GM10266 (cell line): ENCODE measurements around the gene MRM1.

ENCODE experiments used
- DNase-seq: peaks from one replicate; pipeline ENCODE4 v3.0.0; 2012; ENCODE audit errors: extremely low spot score
- TF ChIP-seq, protein P1 (sequence below): IDR thresholded peaks from 2 replicates; pipeline ENCODE4 v1.5.1; 2012; ENCODE audit warnings: mild to moderate bottlenecking, low read depth; ENCODE audit not compliant: control insufficient read depth, insufficient read depth; ENCODE audit errors: missing control alignments

MRM1 gene

DNA sequence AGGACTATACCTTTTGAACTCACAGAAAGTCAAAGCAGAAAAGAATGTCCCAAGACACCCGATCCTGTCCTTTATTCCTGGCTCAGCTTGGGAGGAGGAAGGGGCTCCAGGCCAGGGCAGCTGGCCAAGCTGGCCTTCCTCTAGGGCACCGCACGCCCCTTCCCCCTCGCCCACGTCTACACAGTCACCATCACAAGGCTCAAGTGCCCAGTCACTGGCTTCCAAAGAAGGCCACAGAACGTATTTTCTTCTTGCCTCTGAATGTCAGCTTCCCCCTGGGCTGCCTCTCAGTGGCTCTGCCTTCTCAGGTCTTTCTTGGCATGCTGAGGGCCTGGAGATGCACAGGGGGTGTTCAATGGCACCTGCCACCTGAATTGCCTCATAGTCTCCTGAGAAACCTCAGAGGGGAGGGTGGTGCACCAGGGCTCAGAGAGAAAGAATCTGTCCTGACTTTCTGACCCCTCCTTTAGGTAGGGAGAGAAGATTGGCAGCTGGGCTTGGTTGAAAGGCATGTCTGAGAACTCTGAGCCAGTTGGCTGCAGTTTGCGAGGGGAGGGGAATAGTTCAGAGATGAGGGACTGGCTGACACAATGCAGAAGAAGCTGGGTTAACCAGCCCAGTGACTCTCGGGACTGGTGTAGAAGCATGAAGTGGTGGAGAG is 7.6 kb upstream of the MRM1 start:
- DNase-seq: no peak

DNA sequence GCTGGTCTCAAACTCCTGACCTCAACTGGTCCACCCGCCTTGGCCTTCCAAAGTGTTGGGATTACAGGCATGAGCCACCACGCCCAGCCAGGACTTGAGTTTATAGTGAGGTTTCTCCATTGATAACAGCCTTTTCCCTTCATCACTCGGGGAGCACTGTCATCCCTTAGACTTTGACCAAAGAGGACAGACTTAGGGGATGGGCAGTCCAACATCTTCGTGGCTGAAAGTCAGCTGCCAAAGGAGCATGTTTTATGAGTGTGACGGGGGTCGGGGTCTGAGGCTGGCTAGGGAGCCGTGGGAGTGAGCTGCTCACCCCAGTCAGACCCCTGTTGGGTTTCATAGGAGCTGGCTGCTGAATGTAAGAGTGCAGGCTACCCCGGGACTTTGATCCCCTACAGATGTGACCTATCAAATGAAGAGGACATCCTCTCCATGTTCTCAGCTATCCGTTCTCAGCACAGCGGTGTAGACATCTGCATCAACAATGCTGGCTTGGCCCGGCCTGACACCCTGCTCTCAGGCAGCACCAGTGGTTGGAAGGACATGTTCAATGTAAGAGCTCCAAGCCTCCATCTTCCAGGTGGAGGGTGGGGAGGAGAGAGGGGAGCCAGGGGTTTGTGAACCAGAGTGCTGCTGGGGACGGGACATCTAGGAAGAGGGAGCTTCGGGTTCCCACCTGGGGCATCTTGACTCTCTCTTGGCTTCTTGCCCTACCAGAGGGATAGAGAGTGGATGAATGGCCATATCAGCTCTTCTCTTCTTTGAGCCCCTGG is 6.6 kb upstream of the MRM1 start:
- DNase-seq: no peak
- TF ChIP-seq, protein P1, sequence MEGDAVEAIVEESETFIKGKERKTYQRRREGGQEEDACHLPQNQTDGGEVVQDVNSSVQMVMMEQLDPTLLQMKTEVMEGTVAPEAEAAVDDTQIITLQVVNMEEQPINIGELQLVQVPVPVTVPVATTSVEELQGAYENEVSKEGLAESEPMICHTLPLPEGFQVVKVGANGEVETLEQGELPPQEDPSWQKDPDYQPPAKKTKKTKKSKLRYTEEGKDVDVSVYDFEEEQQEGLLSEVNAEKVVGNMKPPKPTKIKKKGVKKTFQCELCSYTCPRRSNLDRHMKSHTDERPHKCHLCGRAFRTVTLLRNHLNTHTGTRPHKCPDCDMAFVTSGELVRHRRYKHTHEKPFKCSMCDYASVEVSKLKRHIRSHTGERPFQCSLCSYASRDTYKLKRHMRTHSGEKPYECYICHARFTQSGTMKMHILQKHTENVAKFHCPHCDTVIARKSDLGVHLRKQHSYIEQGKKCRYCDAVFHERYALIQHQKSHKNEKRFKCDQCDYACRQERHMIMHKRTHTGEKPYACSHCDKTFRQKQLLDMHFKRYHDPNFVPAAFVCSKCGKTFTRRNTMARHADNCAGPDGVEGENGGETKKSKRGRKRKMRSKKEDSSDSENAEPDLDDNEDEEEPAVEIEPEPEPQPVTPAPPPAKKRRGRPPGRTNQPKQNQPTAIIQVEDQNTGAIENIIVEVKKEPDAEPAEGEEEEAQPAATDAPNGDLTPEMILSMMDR: no peak

More for the DNA sequence above, 7.6 kb upstream of the MRM1 start:
- TF ChIP-seq, protein P1: no peak

DNA sequence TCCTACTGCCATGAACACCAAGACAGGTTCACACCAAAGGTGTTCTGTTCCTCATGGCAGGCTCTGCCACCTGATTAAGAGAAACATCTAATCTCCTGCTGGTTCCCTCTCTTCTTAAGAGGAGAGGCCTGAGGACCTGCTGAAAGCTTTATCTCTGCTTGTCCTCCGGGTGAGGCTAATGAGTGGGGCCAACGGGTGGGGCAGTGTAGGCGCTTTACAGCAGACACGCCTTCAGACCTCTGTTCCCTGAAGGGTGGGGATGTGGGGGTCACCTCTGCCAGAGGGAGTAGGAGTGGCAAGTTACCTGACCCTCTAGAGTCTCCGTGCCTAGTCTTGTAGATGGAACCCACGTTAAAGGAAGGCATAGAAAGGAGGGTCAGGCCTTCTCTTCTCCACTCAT is 4.2 kb upstream of the MRM1 start:
- TF ChIP-seq, protein P1: no peak
- DNase-seq: no peak

DNA sequence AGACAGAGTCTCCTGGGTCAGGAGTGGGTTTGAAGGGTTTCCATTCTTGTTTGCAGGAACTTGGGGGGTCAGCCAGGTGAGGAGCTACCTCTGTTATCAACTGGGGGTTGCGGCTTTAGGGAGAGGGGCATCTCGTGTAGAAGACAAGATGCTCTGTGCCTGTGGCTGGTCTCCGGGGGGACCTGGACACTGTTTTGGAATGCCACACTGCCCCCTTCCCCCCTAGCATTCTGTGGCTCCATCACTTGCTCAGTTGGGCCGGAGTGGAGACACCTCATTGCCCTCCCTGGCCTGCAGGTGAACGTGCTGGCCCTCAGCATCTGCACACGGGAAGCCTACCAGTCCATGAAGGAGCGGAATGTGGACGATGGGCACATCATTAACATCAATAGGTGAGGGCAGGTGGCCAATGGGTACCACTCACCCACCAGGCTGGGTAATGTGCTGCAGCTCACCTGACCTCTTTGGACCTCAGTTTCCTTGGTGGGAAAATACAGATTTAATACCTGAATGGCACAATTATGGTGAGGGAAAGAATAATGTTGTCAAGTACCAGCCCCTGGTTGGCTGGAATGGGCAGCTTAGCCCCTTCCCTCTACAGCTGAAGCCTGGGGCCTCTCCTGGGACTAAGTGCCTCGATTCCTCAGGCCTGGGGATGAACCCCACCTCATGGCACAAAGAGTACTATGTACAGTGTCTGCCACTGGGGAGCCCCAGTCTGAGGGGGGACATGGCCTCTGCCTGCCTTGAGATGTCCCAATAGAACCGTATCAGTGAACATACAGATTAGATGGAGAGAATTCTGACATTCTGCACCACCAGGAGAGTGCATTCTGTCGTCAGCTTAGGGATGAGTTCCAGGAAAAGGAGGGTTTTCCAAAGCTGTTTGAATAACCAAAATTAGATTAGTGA is 3.3 kb upstream of the MRM1 start:
- DNase-seq: no peak
- TF ChIP-seq, protein P1: no peak

DNA sequence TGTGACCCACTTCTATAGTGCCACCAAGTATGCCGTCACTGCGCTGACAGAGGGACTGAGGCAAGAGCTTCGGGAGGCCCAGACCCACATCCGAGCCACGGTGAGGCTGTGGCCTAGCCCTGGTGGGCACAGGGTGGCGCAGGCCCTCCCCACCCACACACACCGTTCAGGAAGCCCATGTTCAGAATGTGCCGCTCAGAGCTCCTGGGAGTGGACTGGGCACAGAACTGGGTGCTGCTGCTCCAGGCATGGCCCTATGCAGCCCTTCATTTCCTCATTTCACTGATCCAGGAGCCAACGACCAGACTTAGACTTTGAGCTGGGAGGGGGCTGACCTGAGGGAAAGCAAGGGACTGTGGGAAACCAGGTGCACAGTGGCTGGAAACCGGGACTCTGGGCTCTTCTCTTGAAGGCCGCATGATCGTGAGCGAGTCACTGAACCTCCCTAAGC is 2.4 kb upstream of the MRM1 start:
- TF ChIP-seq, protein P1: no peak
- no peak for DNase-seq

DNA sequence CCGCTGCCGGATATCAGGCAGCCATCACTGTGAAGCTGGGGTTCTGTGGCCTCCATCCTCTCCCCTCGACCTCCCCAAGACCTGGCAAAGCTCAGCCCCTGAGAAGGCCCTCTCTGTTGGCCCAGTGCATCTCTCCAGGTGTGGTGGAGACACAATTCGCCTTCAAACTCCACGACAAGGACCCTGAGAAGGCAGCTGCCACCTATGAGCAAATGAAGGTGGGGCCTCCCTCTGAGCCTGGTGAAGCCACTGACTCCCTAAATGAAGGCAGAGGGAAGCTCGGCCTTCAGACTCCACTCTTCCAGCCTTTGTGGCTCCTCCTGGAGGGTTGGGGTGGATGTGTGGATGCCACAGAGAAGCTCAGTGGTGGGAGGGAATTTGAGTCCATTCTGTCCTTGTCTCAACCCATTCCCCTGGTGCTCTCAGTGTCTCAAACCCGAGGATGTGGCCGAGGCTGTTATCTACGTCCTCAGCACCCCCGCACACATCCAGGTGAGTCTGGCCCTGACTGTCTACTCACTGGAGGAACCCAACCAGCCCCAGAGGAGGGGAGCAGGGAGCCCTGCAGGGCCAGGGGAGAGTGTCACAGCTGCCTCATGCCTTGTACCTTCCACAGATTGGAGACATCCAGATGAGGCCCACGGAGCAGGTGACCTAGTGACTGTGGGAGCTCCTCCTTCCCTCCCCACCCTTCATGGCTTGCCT is 1.7 kb upstream of the MRM1 start:
- TF ChIP-seq, protein P1: no peak
- DNase-seq: no peak
